H9 (cell line): ENCODE measurements around the gene DAZAP2. TPM values are rescaled to one million over a fixed set of nuclear protein-coding genes. Genes with fewer than 3 reads are reported as not detected.

ENCODE experiments used
- DNase-seq: peaks from one replicate; pipeline ENCODE4 v3.0.0-alpha.2; 2017
- H2AFZ ChIP-seq: one replicate; pipeline ENCODE4 v1.6.1; 2013; ENCODE audit warnings: mild to moderate bottlenecking, low read length, control low read depth, moderate library complexity
- H2AK5ac ChIP-seq: 2 replicates; pipeline ENCODE4 v1.6.1; 2013; ENCODE audit warnings: low read length, control low read depth, mixed read lengths; ENCODE audit not compliant: insufficient read length
- H2BK120ac ChIP-seq: one replicate; pipeline ENCODE4 v1.6.1; 2013; ENCODE audit warnings: low read depth, mild to moderate bottlenecking, low read length, control low read depth, inconsistent platforms; ENCODE audit not compliant: poor library complexity, severe bottlenecking
- H2BK12ac ChIP-seq: 2 replicates; pipeline ENCODE4 v1.6.1; 2013; ENCODE audit warnings: low read length, control low read depth, mixed read lengths, low read depth; ENCODE audit not compliant: insufficient read length
- H2BK15ac ChIP-seq: 2 replicates; pipeline ENCODE4 v1.6.1; 2013; ENCODE audit warnings: low read depth, low read length, control low read depth
- H2BK20ac ChIP-seq: one replicate; pipeline ENCODE4 v1.6.1; 2013; ENCODE audit warnings: low read depth, mild to moderate bottlenecking, low read length, control low read depth, inconsistent platforms; ENCODE audit not compliant: poor library complexity, severe bottlenecking
- H2BK5ac ChIP-seq: 2 replicates; pipeline ENCODE4 v1.6.1; 2013; ENCODE audit warnings: low read length, control low read depth, mixed read lengths; ENCODE audit not compliant: insufficient read length
- H3K14ac ChIP-seq: 2 replicates; pipeline ENCODE4 v1.6.1; 2013; ENCODE audit warnings: low read length, control low read depth; ENCODE audit not compliant: insufficient read depth
- H3K18ac ChIP-seq: 2 replicates; pipeline ENCODE4 v1.6.1; 2013; ENCODE audit warnings: low read depth, mild to moderate bottlenecking, mixed read lengths, low read length, control low read depth; ENCODE audit not compliant: insufficient read length
- H3K23ac ChIP-seq: 2 replicates; pipeline ENCODE4 v1.6.1; 2013; ENCODE audit warnings: low read length, control low read depth, mixed read lengths, low read depth; ENCODE audit not compliant: insufficient read length
- H3K23me2 ChIP-seq: 2 replicates; pipeline ENCODE4 v1.6.1; 2013; ENCODE audit warnings: low read depth, mild to moderate bottlenecking, mixed read lengths, low read length, control low read depth; ENCODE audit not compliant: insufficient read length, poor library complexity, severe bottlenecking
- H3K27ac ChIP-seq: 2 replicates; pipeline ENCODE4 v1.5.1; 2013; ENCODE audit warnings: low read length, control low read depth, mixed read lengths, low read depth; ENCODE audit not compliant: insufficient read length
- H3K27me3 ChIP-seq: 2 replicates; pipeline ENCODE4 v1.6.1; 2013; ENCODE audit warnings: low read length, control low read depth, inconsistent platforms; ENCODE audit not compliant: insufficient read depth
- H3K4ac ChIP-seq: 2 replicates; pipeline ENCODE4 v1.6.1; 2013; ENCODE audit warnings: low read depth, mild to moderate bottlenecking, control low read depth, inconsistent platforms, low read length, moderate library complexity
- H3K4me1 ChIP-seq: 2 replicates; pipeline ENCODE4 v1.6.1; 2013; ENCODE audit warnings: low read length, control low read depth, inconsistent platforms; ENCODE audit not compliant: insufficient read depth
- H3K4me2 ChIP-seq: 2 replicates; pipeline ENCODE4 v1.6.1; 2013; ENCODE audit warnings: low read length, control low read depth, mixed read lengths; ENCODE audit not compliant: insufficient read length, insufficient read depth
- H3K56ac ChIP-seq: 2 replicates; pipeline ENCODE4 v1.6.1; 2013; ENCODE audit warnings: low read depth, mild to moderate bottlenecking, mixed read lengths, low read length, control low read depth; ENCODE audit not compliant: insufficient read length
- H3K79me1 ChIP-seq: 2 replicates; pipeline ENCODE4 v1.6.1; 2013; ENCODE audit warnings: low read depth, mild to moderate bottlenecking, moderate library complexity, low read length, control low read depth, inconsistent platforms; ENCODE audit not compliant: insufficient read depth, poor library complexity, severe bottlenecking
- H3K79me2 ChIP-seq: 2 replicates; pipeline ENCODE4 v1.6.1; 2013; ENCODE audit warnings: low read length, control low read depth, inconsistent platforms; ENCODE audit not compliant: insufficient read depth
- H3K9ac ChIP-seq: 2 replicates; pipeline ENCODE4 v1.6.1; 2013; ENCODE audit warnings: low read length, control low read depth, mixed read lengths; ENCODE audit not compliant: insufficient read length; ENCODE audit errors: extremely low read depth
- H3K9me3 ChIP-seq: one replicate; pipeline ENCODE4 v1.6.1; 2013; ENCODE audit warnings: low read depth, low read length, inconsistent platforms; ENCODE audit not compliant: control insufficient read depth
- H3T11ph ChIP-seq: one replicate; pipeline ENCODE4 v1.6.1; 2013; ENCODE audit warnings: mild to moderate bottlenecking, low read length, control low read depth, inconsistent platforms
- H4K20me1 ChIP-seq: one replicate; pipeline ENCODE4 v1.6.1; 2013; ENCODE audit not compliant: control insufficient read depth, insufficient read length, insufficient read depth
- H4K5ac ChIP-seq: 2 replicates; pipeline ENCODE4 v1.6.1; 2013; ENCODE audit warnings: low read depth, mild to moderate bottlenecking, mixed read lengths, low read length, control low read depth; ENCODE audit not compliant: insufficient read length
- H4K8ac ChIP-seq: replicated peaks from 2 replicates; pipeline ENCODE4 v1.6.1; 2013; ENCODE audit warnings: low read length, control low read depth, mixed read lengths, low read depth; ENCODE audit not compliant: insufficient read length
- H4K91ac ChIP-seq: 2 replicates; pipeline ENCODE4 v1.6.1; 2013; ENCODE audit warnings: low read depth, mild to moderate bottlenecking, moderate library complexity, mixed read lengths, low read length, control low read depth; ENCODE audit not compliant: insufficient read length
- H3K27ac Mint-ChIP-seq, 3 experiments: 2 replicates in 2 of 3; 3 replicates in 1 of 3; pipeline ENCODE4 v1.8.0; 2020 to 2021; ENCODE audit warnings: mixed read lengths in 3 of 3, mild to moderate bottlenecking in 1 of 3, moderate library complexity in 1 of 3
- H3K27me3 Mint-ChIP-seq: 2 replicates; pipeline ENCODE4 v1.8.0; 2021; ENCODE audit warnings: low read depth, mild to moderate bottlenecking, moderate library complexity, mixed read lengths
- H3K36me3 Mint-ChIP-seq, 3 experiments: 2 replicates in 2 of 3; 3 replicates in 1 of 3; pipeline ENCODE4 v1.8.0; 2020 to 2021; ENCODE audit warnings: low read depth in 3 of 3, mixed read lengths in 3 of 3; ENCODE audit not compliant: insufficient read depth in 1 of 3
- H3K4me1 Mint-ChIP-seq, 2 experiments: 2 replicates each; pipeline ENCODE4 v1.8.0; 2020; ENCODE audit warnings: mixed read lengths in 2 of 2
- H3K4me3 Mint-ChIP-seq, 2 experiments: 2 replicates in 1 of 2; 3 replicates in 1 of 2; pipeline ENCODE4 v1.8.0; 2020 to 2021; ENCODE audit warnings: mild to moderate bottlenecking in 2 of 2, mixed read lengths in 2 of 2, moderate library complexity in 1 of 2
- H3K9me3 Mint-ChIP-seq, 2 experiments: 2 replicates in 1 of 2; 3 replicates in 1 of 2; pipeline ENCODE4 v1.8.0; 2020; ENCODE audit warnings: mild to moderate bottlenecking in 2 of 2, mixed read lengths in 2 of 2, moderate library complexity in 1 of 2
- CTCF ChIP-seq: fragments of 200-600 bp; sonication (generic); conservative IDR thresholded peaks from 3 replicates; pipeline ENCODE4 v1.8.0; 2021; ENCODE audit warnings: antibody characterized with exemption, mild to moderate bottlenecking
- WGBS: extraction: QIAGEN DNeasy Blood & Tissue Kit; methylation state at CpG from one replicate; pipeline ENCODE4 v1.1.7; 2013; ENCODE audit warnings: missing lambda C conversion rate, low lambda C conversion rate, mixed read lengths; ENCODE audit not compliant: insufficient read length; ENCODE audit errors: extremely low coverage; 5-methylcytosine and 5-hydroxymethylcytosine counted together
- total RNA-seq: library from RNA; stranded (reverse); gene quantifications from 2 replicates; pipeline ENCODE4 v1.2.1, GENCODE V29; 2021

Gene DAZAP2
- total RNA-seq, 1 experiment from 2014 or later = 23.6 TPM

GRCh38 chr12:51191516-51192283, 46.9 kb upstream of the DAZAP2 start:
- Histone ChIP-seq H3K9ac (no peak overlapping the region), H3K79me2 (no peaks in the 10 kb centered on the region), H3K27me3 (no peaks in the 10 kb centered on the region), H4K91ac (no peak overlapping the region), H2BK12ac (no peak overlapping the region), H2AK5ac (no peak overlapping the region), H4K5ac (no peak overlapping the region), H3K23ac (no peak overlapping the region), H3K9me3 (no peaks in the 10 kb centered on the region), H4K8ac (no peak overlapping the region), H3K18ac (no peak overlapping the region), H2BK20ac (no peak overlapping the region), H3K27ac (no peak overlapping the region), H3K14ac (no peak overlapping the region), H3K4me2 (no peak overlapping the region), H3K4me1 (no peaks in the 10 kb centered on the region), H3K23me2 (no peaks in the 10 kb centered on the region), H2BK5ac (no peak overlapping the region), H2BK120ac (no peak overlapping the region), H2BK15ac (no peak overlapping the region), H3K79me1 (no peaks in the 10 kb centered on the region), H3K4ac (no peak overlapping the region), H2AFZ (no peak overlapping the region), H4K20me1 (no peaks in the 10 kb centered on the region), H3T11ph (no peak overlapping the region), H3K56ac (no peak overlapping the region)
- Mint-ChIP-seq H3K4me1 (peaks cover 7 to 13% of the 10 kb centered on the region in 2 experiments), H3K27ac (no peak overlapping the region), H3K36me3 (peaks cover 0 to 10% (median 4%) of the 10 kb centered on the region in 3 experiments; a peak in 3 of 7 replicates), H3K9me3 (no peaks in the 10 kb centered on the region), H3K4me3 (no peak overlapping the region), H3K27me3 (peaks cover 1% of the 10 kb centered on the region; the same call in 1 of the 2 replicates)
- no peak for TF ChIP-seq CTCF
- WGBS = no CpG with 5 or more reads among the region's 12 CpGs
- no peak for DNase-seq
